Natural killer cell (primary cell): ENCODE data around the gene SCG3. TPM values are rescaled to one million over a fixed set of nuclear protein-coding genes. Genes with fewer than 3 reads are reported as not detected.

ENCODE experiments used
- total RNA-seq, 4 donors: library from RNA; stranded (reverse); fragments of 120-200 nt in 1 of 4; gene quantifications; one replicate each; pipeline versions ENCODE4 v1.2.3 to v1.2.4, GENCODE V29; 2013 to 2022

SCG3 gene
- total RNA-seq, 3 donors from 2014 or later (not counting 1 experiment from before 2014, with no cell fraction given), result not detected

Other genes with a start within 250 kb of the SCG3 start
- 10 to 100 TPM in 2 of 3 donors, 1 to 10 TPM in 1; 6.4 to 12.4 (median 11.3) TPM for gene DMXL2, start 58.7 kb upstream of the SCG3 start, total RNA-seq
- gene LYSMD2, start 56.2 kb downstream of the SCG3 start, total RNA-seq, result 10 to 100 TPM in 1 of 3 donors, 1 to 10 TPM in 2; 8.1 to 13.6 (median 8.6) TPM
- 1 to 10 TPM; 1.6 to 4.7 (median 1.6) TPM for gene TMOD2, start 70.1 kb downstream of the SCG3 start, total RNA-seq
- gene TMOD3, start 148.2 kb downstream of the SCG3 start, total RNA-seq, result 10 to 100 TPM; 56.5 to 72.3 (median 69.4) TPM